ENCODE results near the gene CCL7. TPM values are rescaled to one million over a fixed set of nuclear protein-coding genes. Genes with fewer than 3 reads are reported as not detected.

Gene CCL7
- total and polyA plus RNA-seq, 10 donors: not detected

DNA sequence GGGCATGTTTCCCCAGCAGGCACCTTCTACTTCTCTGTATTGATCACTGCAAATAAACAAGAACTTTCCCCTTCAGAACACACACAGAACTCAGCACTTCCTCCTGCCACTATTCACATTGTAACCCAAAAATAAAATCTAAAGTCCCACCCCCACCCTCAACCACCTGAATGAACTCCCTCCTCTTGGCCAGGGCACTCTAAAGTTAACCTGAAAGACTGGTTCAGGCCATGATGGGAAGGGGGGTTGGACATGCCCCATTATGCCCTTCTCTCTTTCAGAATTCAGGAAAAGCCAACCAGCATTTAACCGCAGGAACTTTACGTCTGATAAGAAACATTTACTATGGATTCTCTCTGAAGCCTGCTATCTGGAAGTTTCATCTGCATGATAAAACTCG lies 42.3 kb upstream of the CCL7 start:
- WGBS, 5 donors: 64 to 84% (median 67%) methylated on average over 3 of the region's 3 CpGs
- no peak for DNase-seq
- no peaks in the 10 kb centered on the region for H3K36me3 ChIP-seq
- no peak overlapping the region for H3K4me3 ChIP-seq
- intact Hi-C loops (cut with DNase I; ENCODE audit: low total_unique reads): no loop called here
- no peaks in the 10 kb centered on the region for H3K4me1 ChIP-seq
- H3K9me3 ChIP-seq: peaks cover 0 to 22% (median 10%) of the 10 kb centered on the region in 8 donors
- H3K27me3 ChIP-seq (replicated peaks in 1 of 7): peaks cover 0 to 27% (median 0%) of the 10 kb centered on the region in 7 donors
- TF ChIP-seq POLR2AphosphoS5 (IDR thresholded peaks at IDR 0.05) (no peak), CTCF (IDR thresholded peaks at IDR 0.05 in 8 of 11, conservative IDR thresholded peaks at IDR 0.05 in 3 of 11) (no peak), POLR2A (IDR thresholded peaks at IDR 0.05) (no peak)
- no peak overlapping the region for H3K27ac ChIP-seq

GRCh38 chr17:34228781-34229180 lies 41.2 kb upstream of the CCL7 start:
- no peak overlapping the region for H3K4me3 ChIP-seq
- no peak for DNase-seq
- no peaks in the 10 kb centered on the region for H3K36me3 ChIP-seq
- peaks cover 0 to 8% (median 5%) of the 10 kb centered on the region in 6 donors for H3K4me1 ChIP-seq
- TF ChIP-seq POLR2A (IDR thresholded peaks at IDR 0.05) (no peak), CTCF (IDR thresholded peaks at IDR 0.05 in 8 of 11, conservative IDR thresholded peaks at IDR 0.05 in 3 of 11) (no peak)
- peaks cover 0 to 24% (median 0%) of the 10 kb centered on the region in 7 donors for H3K27me3 ChIP-seq (replicated peaks in 1 of 7)
- 83 to 93% (median 85%) methylated on average over 4 of the region's 4 CpGs for WGBS, 5 donors
- H3K9me3 ChIP-seq: peaks cover 0 to 22% (median 10%) of the 10 kb centered on the region in 8 donors
- intact Hi-C loops (cut with DNase I; ENCODE audit: low total_unique reads): no loop called here
- no peak overlapping the region for H3K27ac ChIP-seq

GRCh38 chr17:34230342-34230741 lies 39.7 kb upstream of the CCL7 start:
- Histone ChIP-seq H3K27me3 (replicated peaks in 1 of 7) (peaks cover 0 to 13% (median 0%) of the 10 kb centered on the region in 7 donors), H3K27ac (no peak overlapping the region), H3K4me3 (no peak overlapping the region), H3K9me3 (peaks cover 0 to 22% (median 10%) of the 10 kb centered on the region in 8 donors), H3K36me3 (no peaks in the 10 kb centered on the region), H3K4me1 (peaks cover 6 to 24% (median 18%) of the 10 kb centered on the region in 6 donors)
- 76 to 89% (median 79%) methylated on average over 1 of the region's 1 CpG for WGBS, 5 donors
- no peak for DNase-seq
- intact Hi-C loops (cut with DNase I; ENCODE audit: low total_unique reads): no loop called here
- TF ChIP-seq POLR2AphosphoS5 (IDR thresholded peaks at IDR 0.05) (no peak), CTCF (IDR thresholded peaks at IDR 0.05 in 8 of 11, conservative IDR thresholded peaks at IDR 0.05 in 3 of 11) (no peak), POLR2A (IDR thresholded peaks at IDR 0.05) (no peak)

- H3K36me3 ChIP-seq: no peaks in the 10 kb centered on the region
- peaks cover 0 to 8% (median 0%) of the 10 kb centered on the region in 7 donors for H3K27me3 ChIP-seq (replicated peaks in 1 of 7)
- intact Hi-C loops (cut with DNase I; ENCODE audit: low total_unique reads): no loop called here
- H3K4me3 ChIP-seq: no peak overlapping the region
- H3K27ac ChIP-seq: peak overlapping the region in 6 of 8 donors; percentile 12 to 83 (median 42)
- H3K4me1 ChIP-seq: peaks cover 16 to 65% (median 45%) of the 10 kb centered on the region in 6 donors
- no peak for TF ChIP-seq POLR2A (IDR thresholded peaks at IDR 0.05)
- no peak for TF ChIP-seq POLR2AphosphoS5 (IDR thresholded peaks at IDR 0.05)
- no peak for TF ChIP-seq CTCF (IDR thresholded peaks at IDR 0.05 in 8 of 11, conservative IDR thresholded peaks at IDR 0.05 in 3 of 11)
- no peak for DNase-seq
- peaks cover 0 to 10% (median 7%) of the 10 kb centered on the region in 8 donors for H3K9me3 ChIP-seq
- WGBS, 5 donors: 91 to 99% (median 91%) methylated on average over 3 of the region's 3 CpGs
These were observed 35.4 kb upstream of the CCL7 start for GRCh38 chr17:34234616-34235015.
